Type B pancreatic cell (in vitro differentiated cells): ENCODE results near the gene PPP1R8. TPM values are rescaled to one million over a fixed set of nuclear protein-coding genes. Genes with fewer than 3 reads are reported as not detected.

Experiments used
- DNase-seq: peaks from one replicate; pipeline ENCODE4 v3.0.0; 2021; ENCODE audit warnings: mixed read lengths; ENCODE audit not compliant: unreplicated experiment; ENCODE audit errors: extremely low spot score
- H3K27ac Mint-ChIP-seq: 2 replicates; pipeline ENCODE4 v1.8.0; 2021; ENCODE audit warnings: mild to moderate bottlenecking, mixed read lengths
- H3K27me3 Mint-ChIP-seq: 2 replicates; pipeline ENCODE4 v1.8.0; 2021; ENCODE audit warnings: mixed read lengths
- H3K36me3 Mint-ChIP-seq: 2 replicates; pipeline ENCODE4 v1.8.0; 2021; ENCODE audit warnings: mixed read lengths
- H3K4me1 Mint-ChIP-seq: one replicate; pipeline ENCODE4 v1.8.0; 2021; ENCODE audit warnings: mixed read lengths; ENCODE audit not compliant: unreplicated experiment
- H3K4me3 Mint-ChIP-seq: 2 replicates; pipeline ENCODE4 v1.8.0; 2021; ENCODE audit warnings: mild to moderate bottlenecking, mixed read lengths
- H3K9me3 Mint-ChIP-seq: 2 replicates; pipeline ENCODE4 v1.8.0; 2021; ENCODE audit warnings: mixed read lengths
- CTCF ChIP-seq: fragments of 200-600 bp; sonication (generic); conservative IDR thresholded peaks from 2 replicates; pipeline ENCODE4 v1.5.0; 2021; ENCODE audit warnings: antibody characterized with exemption, mild to moderate bottlenecking
- total RNA-seq: library from RNA; stranded (reverse); gene quantifications from 2 replicates; pipeline ENCODE4 v1.2.1, GENCODE V29; 2021; ENCODE audit warnings: low replicate concordance

Gene PPP1R8
- total RNA-seq, 1 donor from 2014 or later, result 54.9 TPM

DNA sequence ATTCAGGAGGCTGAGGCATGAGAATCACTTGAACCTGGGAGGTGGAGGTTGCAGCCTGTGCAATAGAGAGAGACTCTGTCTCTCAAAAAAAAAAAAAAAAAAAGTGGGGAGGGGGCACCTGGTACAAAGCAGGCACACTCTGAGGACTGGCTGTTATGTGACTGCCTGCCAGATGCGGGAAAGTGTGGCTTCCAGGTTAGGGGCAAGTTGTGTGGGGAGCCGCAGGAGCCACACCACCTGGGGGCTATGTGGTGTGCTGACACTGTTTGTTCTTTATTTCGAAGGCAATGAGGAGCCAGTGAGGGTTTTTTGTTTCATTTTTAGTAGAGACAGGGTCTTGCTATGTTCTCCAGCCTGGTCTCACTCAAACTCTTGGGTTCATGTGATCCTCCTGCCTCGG lies 47.5 kb downstream of the PPP1R8 start:
- TF ChIP-seq CTCF, result no peak
- Mint-ChIP-seq H3K4me1 (peaks cover 2% of the 10 kb centered on the region), H3K4me3 (no peak overlapping the region), H3K27me3 (peaks cover 2% of the 10 kb centered on the region), H3K36me3 (no peaks in the 10 kb centered on the region), H3K9me3 (no peaks in the 10 kb centered on the region), H3K27ac (no peak overlapping the region)
- no peak for DNase-seq

- DNase-seq, result no peak
- no peak overlapping the region for H3K27ac Mint-ChIP-seq
- TF ChIP-seq CTCF, result no peak
- no peaks in the 10 kb centered on the region for H3K27me3 Mint-ChIP-seq
- H3K36me3 Mint-ChIP-seq, result no peaks in the 10 kb centered on the region
- H3K4me1 Mint-ChIP-seq, result no peaks in the 10 kb centered on the region
- no peak overlapping the region for H3K4me3 Mint-ChIP-seq
- no peaks in the 10 kb centered on the region for H3K9me3 Mint-ChIP-seq
These were observed 48.3 kb downstream of the PPP1R8 start for GRCh38 chr1:27878787-27879335.

DNA sequence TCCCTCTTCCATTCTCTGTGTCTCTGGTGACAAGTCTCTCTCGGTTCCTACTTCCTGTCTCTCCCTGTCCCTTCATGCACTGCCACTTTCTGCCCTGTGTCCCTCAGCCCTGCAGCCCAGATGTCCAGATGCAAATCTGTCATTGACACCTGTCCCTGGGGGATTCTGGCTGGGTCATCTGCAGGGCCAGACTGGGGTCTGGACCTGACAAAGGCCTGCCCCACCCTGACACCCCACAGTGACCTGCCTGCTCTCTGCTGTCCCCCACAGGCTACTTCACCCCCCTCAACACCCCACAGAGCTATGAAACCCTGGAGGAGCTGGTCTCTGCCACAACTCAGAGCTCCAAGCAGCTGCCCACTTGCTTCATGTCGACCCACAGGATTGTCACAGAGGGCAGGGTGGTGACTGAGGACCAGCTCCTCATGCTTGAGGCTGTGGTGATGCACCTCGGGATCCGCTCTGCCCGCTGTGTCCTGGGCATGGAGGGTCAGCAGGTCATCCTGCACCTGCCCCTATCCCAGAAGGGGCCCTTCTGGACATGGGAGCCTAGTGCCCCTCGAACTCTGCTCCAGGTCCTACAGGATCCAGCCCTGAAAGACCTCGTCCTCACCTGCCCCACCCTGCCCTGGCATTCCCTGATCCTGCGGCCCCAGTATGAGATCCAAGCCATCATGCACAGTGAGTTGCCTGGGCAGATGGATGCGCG lies 48.9 kb downstream of the PPP1R8 start:
- no peak for TF ChIP-seq CTCF
- Mint-ChIP-seq H3K36me3 (no peaks in the 10 kb centered on the region), H3K4me1 (no peaks in the 10 kb centered on the region), H3K9me3 (no peaks in the 10 kb centered on the region), H3K27me3 (no peaks in the 10 kb centered on the region), H3K4me3 (no peak overlapping the region), H3K27ac (no peak overlapping the region)
- no peak for DNase-seq

DNA sequence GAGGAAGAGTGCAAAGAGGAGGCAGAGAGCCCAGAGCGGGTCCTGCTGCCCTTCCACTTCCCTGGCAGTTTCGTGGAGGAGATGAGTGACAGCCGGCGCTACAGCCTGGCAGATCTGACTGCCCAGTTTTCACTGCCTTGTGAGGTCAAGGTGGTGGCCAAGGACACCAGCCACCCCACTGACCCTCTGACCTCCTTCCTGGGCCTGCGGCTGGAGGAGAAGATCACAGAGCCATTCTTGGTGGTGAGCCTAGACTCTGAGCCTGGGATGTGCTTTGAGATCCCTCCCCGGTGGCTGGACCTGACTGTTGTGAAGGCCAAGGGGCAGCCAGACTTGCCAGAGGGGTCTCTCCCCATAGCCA lies 51.9 kb downstream of the PPP1R8 start:
- no peaks in the 10 kb centered on the region for H3K27me3 Mint-ChIP-seq
- H3K36me3 Mint-ChIP-seq, result peaks cover 3% of the 10 kb centered on the region
- no peaks in the 10 kb centered on the region for H3K9me3 Mint-ChIP-seq
- no peaks in the 10 kb centered on the region for H3K4me1 Mint-ChIP-seq
- no peak for TF ChIP-seq CTCF
- no peak overlapping the region for H3K4me3 Mint-ChIP-seq
- DNase-seq, result no peak
- no peak overlapping the region for H3K27ac Mint-ChIP-seq

DNA sequence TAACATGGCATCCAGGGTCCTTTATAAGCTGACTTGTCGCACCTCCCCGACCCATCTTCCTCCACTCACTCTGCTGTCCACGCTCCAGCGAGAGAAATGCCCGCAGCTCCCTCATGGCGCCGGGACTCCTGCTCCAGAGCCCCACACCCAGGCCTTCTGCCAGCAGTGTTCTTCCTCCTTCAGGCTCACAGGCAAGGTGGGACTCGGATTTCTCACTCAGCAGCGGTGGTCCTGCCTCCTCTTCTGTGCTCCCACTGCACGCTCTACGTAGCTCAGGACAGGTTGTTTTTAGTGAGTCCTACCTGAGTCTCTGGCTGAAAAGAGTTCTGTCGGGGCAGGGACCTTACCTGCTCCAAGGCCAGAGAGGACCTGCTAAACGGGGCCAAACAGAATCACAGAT lies 53.0 kb downstream of the PPP1R8 start:
- H3K36me3 Mint-ChIP-seq, result peaks cover 3% of the 10 kb centered on the region
- H3K4me3 Mint-ChIP-seq, result no peak overlapping the region
- no peaks in the 10 kb centered on the region for H3K4me1 Mint-ChIP-seq
- no peaks in the 10 kb centered on the region for H3K9me3 Mint-ChIP-seq
- no peaks in the 10 kb centered on the region for H3K27me3 Mint-ChIP-seq
- TF ChIP-seq CTCF, result no peak
- H3K27ac Mint-ChIP-seq, result no peak overlapping the region
- DNase-seq, result no peak
